Stimulated activated CD8-positive, alpha-beta memory T cell treated with anti-CD3 and anti-CD28 coated beads, Interleukin-2, amount 100 ng/mL, for 1 hour (primary cell): ENCODE measurements around the gene SPPL3.

Experiments
- DNase-seq, 2 donors: peaks; one replicate each; pipeline ENCODE4 v3.0.0-alpha.2; 2020; ENCODE audit warnings: low read depth in 2 of 2

Gene SPPL3

DNA sequence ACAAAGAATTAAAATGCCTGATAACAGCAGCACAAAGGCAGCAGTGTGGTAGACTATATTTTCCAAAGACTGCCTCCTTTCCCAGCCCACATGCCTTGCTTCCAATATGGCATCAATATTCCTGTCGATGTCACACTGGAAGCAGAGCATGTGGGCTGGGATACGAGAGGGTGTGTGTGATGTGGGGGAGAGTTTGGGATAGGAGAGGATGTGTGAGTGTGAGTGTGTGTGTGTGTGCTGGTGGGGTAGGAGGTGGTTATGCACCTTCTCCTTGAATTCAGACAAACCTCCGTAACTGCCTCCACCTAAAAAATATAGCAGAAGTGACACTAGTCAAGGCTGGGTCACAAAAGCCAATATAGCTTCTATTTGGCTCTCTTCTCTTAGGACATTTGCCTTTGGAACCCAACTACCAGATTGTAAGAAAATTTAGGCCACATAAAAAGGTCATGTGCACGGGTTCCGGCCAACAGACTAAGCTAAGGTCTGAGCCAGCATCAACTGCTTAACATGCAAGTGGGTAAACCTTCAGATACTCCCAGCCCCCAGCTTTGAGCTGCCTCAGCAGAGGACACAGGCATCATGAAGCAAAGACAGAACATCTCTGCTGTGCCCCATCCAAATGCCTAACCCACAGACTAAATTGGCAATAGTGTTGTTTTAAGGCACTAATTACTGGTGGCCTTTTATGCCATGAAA lies 29.5 kb downstream of the SPPL3 start:
- DNase-seq = no peak

DNA sequence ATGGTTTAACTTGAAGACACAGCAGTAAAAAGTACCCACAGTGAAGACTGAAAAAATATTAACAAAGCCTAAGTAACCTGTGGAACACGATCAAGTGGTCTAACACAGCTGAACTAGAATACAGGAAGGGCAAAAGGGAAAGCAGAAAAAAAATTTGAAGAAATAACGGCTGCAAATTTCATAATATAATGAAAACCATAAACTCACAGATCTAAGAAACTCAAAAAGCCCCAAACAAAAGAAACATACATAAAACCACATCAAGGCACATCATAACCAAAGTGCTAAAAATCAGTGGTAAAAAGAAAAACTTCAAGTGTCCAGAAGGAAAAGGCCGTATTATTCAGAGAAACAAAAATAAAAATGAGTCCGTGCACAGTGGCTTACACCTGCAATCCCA lies 30.9 kb downstream of the SPPL3 start:
- no peak for DNase-seq

DNA sequence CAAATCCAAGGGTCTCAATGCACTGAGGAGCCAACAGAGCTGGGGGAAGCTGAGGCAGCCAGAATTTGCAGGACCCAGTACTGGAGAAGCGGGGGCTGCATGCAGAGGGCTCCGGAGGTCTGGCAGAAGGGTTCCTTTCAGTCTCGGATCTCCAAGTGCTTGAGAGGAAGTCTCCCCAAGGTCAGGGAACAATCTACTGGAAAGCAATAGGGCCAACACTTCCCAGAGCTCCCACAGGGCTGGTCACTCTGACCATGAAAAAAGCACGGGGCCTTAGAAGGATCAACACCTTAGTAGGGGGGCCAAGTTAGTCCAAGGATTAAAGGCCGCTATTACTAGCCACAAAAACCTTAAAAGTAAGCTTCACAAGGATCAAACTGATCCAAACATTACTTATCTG lies 31.7 kb downstream of the SPPL3 start:
- DNase-seq = no peak

DNA sequence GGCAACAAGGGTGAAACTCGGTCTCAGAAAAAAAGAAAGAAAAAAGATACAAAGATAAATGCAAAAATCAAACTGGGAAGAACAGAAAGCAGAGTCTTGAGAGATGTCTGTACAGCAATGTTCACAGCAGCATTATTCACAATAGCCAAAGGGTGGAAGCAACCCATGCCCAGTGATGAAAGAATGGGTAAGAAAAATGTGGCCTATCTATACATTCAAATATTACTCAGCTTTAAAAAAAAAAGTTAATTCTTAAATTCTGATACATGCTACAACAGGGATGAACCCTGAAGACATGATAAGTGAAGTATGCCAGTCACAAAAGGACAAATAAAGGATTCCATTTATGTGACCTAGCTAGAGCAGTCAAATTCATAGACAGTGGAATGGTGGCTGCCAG lies 33.7 kb downstream of the SPPL3 start:
- no peak for DNase-seq

DNA sequence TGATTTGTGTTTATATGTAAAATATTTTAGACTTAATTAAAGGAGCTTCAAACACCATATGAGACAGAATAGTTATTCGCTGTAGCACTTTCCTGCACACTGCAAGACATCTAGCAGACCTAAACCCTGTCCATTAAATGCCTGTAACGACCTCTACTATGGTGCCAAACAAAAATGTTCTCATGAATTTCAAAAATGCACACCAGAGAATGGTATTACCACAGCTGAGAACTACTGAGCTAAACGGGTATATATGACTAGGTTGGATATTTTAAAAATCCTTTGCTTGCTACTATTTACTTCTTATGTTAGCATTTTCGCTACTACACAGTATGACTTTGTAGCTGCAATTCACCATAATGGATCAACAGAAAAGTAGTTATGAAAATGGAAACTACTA lies 34.8 kb downstream of the SPPL3 start:
- DNase-seq = no peak

DNA sequence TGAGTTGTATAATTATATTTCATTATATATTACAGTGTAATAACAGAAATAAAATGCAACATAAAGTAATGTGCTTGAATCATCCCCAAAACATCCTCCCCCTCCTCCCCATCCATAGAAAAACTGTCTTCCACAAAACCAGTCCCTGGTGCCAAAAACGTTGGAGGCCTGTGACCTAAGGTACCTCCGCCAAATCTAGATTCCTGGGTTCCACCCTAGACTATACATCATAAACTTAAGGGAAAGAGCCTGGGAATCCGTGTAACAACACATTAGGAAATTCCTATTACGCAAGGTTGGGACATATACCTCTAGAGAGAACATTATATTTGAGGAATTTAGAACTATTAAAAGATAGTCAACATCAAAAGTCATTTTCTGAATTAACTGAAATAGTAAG lies 38.0 kb downstream of the SPPL3 start:
- DNase-seq = no peak

DNA sequence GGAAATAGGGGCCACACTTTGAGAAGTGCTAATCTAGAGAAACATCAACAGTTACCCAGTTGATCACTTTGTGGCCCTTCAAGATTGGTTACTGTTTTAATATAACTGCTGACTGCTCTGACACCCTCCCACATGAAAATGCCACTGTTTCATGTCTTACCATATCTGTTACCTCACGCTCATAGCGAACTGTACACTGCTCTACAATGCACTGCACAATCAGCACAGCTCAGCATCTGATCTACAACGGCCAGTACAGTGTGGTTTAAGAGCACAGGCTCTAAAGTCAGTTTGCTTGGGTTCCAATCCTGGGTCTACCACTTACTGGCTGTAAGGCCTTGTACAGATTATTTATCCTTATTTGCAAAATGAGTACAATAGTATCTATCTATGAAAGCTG lies 39.1 kb downstream of the SPPL3 start:
- DNase-seq = no peak

DNA sequence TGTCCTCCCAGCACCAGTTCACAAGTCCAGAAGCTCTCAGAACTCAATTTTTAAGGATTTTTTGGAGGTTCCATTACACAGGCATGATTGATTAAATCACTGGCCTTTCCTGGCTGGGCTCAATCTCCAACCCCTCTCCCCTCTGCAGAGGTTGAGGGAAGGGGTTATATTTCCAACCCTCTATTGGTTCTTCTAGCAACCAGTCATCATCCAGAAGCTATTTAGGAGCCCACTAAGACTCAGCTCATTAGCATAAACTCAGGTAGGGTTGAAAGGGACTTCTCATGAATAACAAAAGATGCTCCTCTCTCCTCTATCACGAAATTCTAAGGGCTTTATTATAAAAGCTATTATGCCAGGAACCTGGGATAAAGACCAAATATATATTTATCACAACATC lies 41.5 kb downstream of the SPPL3 start:
- DNase-seq = no peak

DNA sequence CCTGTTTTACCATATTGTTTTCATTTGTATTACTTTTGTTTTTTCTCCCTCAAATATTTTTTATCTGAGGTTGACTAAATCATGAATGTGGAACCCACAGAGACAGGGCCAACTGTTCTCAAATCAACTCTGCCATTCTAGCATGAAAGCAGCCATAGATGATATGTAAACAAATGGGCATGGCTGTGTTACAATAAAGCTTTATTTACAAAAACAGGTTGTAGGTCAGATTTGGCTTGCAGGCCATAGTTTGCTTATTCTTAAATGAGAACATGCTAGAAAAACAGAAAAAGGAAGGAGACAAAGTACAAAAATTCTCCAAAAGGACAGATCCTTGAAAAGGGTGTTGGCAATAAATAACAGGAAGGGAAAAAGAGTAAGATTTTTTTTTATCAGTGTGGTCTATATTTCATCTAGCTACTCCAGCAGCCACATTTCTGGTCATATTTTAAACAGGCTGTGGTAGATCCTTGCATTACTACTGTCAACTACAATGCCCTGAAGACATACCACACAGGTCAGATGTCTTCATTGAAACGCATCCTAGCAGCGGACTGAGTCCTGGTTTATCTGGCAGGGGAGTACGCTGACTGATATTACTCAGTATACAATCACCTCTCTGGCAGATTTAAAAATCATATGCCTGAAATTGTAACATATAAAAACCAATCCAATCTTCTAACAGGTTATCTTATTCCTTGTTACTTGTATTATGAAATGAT lies 42.9 kb downstream of the SPPL3 start:
- DNase-seq = no peak

DNA sequence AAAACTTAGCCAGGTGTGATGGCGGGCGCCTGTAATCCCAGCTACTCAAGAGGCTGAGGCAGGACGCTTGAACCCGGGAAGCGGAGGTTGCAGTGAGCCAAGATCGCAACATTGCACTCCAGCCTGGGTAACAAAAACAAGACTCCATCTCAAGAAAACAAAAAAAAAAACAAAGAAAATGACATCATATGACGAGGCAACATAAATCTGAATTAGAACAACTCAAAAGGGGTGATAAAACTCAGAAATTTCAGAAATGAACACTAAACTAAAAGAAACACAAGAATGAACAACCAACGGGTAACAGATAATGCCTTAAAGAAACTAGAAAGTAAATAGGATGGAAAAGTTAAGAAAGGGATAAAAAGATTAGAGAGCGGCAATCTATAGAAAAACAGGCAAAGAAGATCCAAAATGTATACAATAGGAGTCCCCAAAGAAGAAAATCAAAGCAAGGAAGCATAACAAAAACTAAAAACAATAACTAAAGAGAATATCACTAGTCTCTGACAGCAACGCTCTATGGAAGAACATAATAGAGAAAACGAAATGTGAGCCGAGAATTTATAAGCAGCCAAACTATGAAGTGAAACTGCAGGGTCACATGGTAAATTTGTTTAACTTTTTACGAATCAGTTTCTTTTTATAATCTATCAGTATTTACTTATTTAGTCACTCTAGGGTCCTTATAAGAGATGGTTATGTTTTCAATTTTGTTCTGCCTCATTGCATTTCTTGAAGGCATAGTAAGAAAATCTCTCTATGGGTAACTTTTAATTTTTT lies 45.7 kb downstream of the SPPL3 start:
- no peak for DNase-seq

DNA sequence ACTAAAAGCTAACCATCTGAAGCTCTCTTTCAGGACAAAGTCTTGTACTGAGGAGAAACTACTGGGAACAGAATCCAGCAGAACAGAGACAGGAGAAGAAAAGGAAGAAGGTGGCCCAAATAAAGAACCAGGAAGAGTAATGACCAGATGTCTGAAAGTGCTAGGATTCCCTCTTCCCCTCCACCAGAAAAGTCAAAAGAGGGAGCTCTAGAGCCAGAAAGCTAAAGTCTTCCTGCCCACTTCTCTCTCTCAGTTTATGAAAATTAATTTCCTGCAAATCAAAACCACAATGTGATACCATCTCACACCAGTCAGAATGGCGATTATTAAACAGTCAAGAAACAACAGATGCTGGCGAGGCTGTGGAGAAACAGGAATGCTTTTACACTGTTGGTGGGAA lies 47.2 kb downstream of the SPPL3 start:
- no peak for DNase-seq

DNA sequence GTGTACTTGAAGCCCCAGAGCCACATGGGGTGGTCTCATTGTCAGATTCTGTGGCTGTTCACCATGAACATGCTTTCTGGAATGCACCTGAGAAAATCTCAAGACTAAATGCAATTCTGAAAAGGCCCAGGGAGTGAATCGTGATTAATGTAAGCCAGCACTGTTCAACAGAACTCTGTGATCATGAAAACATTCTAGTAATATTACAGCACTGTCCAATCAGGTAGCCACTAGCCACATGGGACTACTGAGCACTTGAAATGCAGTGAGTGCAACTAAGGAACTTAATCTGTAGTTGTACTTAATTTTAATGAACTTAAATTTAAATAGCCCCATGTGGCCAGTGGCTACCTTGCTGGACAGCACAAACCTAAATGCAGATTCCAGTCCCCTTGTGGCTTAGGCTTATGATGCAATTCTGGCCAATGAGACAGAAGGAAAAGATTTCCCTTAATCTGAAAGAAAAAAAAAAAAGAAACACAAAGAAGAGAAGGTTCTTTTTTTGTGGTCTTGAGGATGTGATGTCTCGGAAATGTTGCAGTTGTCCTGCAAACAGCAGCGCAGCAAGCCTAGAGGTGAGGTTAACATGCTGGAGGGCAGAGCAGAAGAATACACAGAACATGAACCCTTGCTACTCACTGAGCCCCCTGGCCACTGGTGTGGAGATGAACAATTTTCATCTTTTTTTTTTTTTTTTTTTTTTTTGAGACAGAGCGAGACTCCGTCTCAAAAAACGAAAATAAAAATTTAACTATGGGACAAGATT lies 48.2 kb downstream of the SPPL3 start:
- no peak for DNase-seq

DNA sequence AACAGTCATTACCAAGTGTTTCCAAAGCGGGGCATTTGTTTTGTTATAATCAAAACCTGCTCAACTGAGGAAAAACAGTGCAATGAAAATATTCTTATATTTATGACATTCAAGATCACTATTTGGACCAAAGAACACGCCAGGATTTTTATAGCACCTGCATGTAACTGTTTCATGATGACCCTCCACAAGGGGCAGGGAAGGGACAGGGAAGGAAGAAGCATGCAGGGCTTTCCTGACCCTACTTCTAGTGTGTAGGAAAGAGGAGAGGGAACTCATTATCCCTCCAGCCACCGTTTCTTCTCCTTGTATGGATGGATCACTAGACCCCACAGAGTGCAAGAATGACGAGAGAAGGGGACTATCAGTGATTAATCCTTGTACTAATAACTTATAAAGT lies 49.4 kb downstream of the SPPL3 start:
- DNase-seq = no peak

DNA sequence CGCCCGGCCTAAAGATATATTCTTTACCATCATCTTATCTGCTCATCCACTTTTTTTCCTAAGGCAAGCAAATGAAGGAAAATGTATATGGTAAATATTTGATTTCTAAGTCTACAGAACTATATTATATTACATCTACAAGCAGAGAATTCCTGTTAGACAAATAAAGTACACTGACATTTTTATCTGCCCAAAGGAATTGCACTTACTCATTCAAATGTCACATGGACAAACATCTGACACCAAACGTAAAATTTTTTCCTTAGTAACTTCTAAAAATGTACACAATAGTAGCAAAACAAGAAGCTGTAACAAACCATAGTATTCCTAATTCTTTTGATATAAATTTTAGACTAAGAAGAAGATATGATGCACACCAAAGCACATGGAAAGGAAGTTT lies 51.0 kb downstream of the SPPL3 start:
- DNase-seq = no peak

DNA sequence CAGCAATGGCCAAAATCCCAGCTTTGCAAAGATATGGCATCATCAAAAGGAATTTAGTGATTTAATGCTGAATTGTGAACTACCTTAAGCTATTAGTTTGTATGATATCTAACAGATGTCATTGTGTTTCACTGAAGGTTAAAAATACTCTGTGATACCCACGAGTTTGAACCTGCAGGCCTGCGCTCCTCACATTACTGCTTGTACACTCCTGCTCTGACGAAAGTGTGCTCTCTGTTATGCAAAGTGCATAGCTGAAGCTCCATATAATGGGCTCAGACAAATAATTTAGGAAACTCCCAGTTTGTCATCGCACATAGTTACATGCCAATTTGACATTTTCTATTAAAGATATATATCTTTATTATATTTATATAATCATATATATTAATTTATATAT lies 52.2 kb downstream of the SPPL3 start:
- no peak for DNase-seq

DNA sequence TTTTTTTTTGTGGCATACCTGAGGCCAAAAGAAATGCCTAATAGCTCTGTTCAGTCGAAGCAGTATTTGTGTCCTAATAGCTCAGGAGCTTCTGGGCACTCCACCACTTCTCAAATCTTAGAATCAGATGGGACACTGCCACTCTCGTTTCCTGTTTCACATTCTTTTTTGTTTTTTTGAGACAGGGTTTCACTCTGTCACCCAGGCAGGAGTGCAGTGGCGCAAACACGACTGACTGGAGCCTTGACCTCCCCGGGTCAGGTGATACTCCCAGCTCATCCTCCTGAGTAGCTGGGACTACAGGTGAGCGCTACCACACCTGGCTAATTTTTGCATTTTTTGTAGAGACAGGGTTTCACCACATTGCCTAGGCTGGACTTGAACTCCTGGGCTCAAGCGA lies 52.7 kb downstream of the SPPL3 start:
- no peak for DNase-seq

DNA sequence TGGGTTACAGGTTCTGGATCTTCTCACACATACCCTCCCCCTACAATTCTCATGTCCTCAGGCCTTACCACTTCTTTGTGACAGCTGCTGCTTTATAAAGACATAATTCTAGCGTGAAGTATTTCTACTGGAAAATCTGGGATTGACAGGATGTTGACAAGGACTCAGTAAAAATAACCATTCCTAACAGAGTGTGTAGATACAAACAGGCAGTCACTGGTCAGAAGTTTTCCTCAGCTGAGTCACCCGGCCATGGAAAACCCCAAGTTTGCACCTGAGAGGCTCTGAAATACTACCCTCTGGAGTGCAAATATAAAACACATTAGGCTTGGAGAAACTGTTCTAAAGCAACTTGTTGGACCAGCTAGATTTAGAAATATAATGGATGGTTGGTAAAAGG lies 54.4 kb downstream of the SPPL3 start:
- no peak for DNase-seq

DNA sequence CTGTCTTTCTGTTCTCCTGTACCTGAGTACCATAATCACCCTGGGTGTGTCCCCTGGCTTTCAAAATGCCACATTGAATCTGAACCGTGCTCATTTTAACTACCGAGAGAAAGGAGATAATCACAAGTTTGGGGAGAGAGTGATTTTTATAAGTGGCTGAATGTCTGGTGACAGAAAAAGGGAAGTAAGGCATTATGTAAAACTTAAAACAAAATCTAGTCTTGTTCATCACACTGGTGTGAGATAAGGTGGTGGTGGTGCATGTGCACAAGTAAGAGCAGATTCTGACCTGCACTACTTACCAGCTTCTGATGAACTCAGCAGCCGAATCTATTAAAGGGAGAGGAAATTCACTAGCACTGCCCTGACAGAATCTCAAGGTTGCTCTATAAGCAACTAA lies 56.3 kb downstream of the SPPL3 start:
- no peak for DNase-seq

DNA sequence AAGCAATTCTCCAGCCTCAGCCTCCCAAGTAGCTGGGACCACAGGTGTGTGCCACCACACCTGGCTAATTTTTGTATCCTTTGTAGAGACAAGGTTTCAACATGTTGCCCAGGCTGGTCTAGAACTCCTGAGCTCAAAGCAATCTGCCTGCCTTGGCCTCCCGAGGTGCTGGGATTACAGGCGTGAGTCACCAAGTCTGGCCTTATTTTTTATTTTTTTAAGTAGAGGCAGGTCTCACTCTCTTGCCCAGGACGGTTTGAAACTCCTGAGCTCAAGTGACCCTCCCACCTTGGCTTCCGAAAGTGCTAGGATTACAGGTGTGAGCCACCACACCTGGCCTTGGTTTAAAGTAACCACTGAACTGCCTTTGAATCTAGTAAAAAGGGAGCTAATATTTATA lies 56.8 kb downstream of the SPPL3 start:
- no peak for DNase-seq

DNA sequence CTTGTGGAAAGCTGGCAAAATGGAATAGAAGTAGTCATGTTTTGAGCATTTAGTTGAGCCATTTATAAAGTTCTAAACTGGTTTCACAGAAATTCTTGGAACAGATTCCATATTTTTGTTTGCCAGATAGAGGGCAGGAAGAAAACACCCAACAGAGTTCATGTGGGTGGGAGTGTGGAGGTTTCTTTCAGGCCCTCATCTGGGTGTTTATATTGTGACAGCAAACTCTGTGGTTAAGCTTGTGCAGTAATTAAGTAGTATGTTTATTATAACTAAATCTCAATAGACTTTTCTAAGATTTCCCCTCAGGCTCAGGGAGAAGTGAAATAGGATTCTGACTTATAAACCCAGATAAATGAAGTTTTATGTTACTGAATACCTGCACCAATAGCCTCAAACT lies 57.4 kb downstream of the SPPL3 start:
- DNase-seq = no peak

DNA sequence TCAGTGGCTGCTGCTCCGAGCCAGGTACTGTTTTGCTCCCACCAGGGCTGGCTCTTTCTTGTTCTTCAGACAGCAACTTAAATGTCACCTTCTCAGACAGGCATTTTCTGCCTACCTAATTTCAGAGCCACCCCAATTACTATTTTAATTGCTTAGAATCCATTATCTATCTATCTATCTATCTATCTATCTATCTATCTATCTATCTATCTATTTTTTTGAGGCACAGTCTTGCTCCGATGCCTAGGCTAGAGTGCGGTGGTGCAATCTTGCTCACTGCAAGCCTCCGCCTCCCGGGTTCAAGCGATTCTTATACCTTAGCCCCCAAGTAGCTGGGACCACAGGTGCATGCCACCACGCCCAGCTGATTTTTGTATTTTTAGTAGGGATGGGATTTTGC lies 58.5 kb downstream of the SPPL3 start:
- no peak for DNase-seq

DNA sequence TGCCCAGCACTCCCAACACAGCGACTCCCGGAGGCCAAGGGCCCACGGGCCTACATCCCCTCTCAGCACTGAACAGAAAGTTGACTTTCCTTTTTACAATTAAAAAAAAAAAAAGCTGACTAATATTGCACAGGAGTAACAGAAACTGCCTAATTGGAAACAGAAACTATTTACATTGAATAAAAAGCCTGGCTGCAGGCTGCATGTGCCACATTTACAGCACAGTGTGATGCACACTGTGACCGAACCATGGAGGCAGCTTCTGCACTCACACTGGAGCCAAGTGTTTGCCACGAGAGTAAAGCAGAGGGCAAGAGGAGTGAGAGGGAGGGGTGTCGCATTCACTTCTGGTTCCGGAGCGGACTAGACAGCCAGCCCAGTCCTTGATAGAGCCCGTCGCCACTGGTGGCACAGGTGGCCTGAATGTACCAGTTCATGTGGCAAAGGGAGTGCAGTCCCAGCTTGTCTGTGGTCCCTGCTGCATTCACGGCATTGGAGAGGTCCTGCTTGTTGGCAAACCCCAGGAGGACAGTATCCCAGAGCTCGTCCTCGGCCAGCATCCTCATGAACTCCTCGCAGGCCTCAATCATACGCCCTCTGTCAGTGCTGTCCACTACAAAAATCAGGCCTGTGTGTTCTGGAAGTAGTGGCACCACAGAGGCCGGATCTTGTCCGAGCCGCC lies 59.2 kb downstream of the SPPL3 start:
- DNase-seq = no peak
